GM08714 (cell line): ENCODE data around the gene NBDY.
A peak's percentile ranks its signal among the peaks of the same experiment; 100 is the strongest.
"Not testable (repeated sequence)": the region's sequence is repeated elsewhere in the genome, so short reads cannot be mapped to it uniquely, and the experiment has no call there.

Source experiments
- H3K4me3 ChIP-seq: fragments of 200-500 bp; sonication (Bioruptor generic); 2 replicates; pipeline ENCODE4 v1.5.1; 2014; ENCODE audit warnings: mild to moderate bottlenecking, low read length, inconsistent platforms
- ZNF274 ChIP-seq: IDR thresholded peaks from 2 replicates; pipeline ENCODE4 v1.6.1; 2012; ENCODE audit warnings: mild to moderate bottlenecking, low read depth, low read length

Gene NBDY

DNA sequence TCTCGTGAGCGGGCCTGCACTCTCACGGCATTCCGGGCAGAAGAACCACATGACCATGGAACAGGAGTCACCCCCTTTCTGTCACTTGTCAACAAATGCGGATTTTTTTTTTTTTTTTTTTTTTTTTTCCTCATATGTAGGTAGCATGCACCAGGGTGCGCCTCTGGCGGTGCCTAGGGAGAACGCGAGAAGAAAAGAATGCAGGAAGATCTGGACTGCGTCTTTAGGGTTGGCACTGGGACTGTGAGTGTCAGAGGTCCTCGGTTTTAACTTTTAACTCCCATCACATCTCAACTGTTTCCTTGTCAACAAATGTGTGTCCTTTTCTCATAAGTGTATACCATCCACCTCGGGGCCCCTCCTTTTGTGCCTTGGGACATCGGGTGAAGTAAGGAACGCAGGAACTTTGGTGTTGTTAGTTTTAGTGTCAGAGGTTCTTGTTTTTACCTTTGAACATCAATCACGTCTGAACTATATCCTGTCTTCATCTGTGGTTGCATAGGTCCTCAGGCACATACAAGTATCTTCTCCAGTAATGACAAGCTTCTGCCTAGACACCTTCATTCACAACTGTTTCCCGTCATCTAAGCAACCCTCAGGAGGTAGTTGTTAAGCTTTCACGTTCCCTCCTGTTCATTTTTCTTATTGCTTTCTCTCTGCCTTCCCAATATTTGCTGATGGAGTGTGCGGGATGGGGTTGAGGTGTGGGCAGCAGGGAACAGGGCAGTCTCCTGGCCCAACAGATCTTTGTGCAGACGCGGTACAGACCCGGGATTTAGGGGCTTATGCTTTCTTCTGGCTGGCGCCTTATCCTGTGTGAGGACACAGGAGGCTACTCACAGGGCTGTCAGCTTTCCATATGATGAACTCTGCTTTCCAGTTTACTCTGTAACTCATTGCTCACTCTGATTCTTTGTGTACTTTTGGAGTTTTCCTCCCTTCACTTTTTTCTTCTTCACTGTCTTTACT, 51.9 kb downstream of the NBDY start:
- H3K4me3 ChIP-seq, result not testable (repeated sequence)

DNA sequence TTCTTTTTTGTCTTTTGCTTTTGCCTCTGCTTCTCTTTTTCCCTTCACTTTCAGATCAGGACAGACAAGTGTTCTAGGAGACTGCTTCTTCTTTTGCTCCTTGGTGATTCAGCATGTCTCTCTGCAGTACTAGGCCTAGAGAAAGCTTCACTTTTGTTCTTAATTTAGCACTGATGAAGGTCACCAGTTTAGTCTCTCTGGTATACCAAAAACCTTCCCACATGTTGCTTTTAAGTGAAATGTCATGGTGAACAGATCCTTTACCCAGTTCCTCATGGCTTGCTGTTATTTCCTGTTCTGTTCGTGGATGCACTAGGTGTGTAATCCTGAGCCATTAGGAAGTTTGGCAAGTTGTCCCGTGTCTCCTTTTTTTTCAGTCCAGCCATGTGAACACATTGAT, 53.3 kb downstream of the NBDY start:
- H3K4me3 ChIP-seq, result no peak overlapping the region
- no peak for TF ChIP-seq ZNF274

DNA sequence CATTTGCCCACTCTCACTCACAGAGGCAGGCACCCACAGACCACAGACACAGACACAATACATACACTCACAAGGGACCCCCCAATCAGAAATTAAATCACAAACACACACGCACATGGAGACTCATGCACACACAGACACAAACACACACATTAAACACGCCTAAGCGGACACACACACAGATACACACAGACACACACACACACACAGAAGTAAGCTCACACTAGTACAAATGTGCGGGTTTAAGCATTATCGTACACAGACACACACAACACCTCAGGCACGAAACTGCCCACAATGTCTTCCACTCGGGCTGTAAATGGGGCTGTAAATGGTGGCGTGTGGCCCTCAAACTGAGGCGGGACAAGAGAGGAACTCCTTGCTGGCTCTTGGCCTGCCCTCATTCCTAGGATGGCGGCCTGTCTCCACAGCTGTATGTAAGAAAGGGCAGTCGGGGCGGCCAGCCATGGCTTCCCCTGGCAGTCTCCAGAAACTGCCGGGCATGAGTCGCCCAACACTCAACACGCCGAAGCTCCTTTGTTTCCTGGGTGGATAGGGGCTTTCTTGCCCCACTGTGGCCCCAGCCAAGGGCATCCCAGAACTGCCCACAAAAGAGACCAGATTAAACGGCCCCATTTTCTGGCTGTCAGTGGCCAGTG, 53.9 kb downstream of the NBDY start:
- TF ChIP-seq ZNF274, result no peak
- H3K4me3 ChIP-seq, result peak overlapping the region; percentile 33; the same call in 1 of the 2 replicates

DNA sequence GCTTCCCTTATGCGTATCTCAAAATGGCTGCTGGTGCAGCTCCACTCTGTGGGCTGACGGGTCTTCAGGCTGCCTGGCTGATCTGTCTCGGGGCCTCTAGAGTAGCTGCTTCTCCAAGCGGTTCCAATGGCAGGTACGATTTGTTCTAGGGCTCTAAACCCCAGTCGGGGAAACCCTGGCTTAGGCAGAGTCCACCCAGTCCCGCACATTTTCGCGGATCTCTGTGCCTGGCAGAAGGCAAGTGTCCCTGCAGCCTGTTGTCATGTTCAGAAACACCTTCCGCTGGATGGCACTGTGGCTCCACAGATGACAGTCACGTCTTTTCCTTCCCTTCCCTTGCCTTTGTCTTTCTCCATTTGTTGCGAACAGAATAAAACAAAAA, 54.4 kb downstream of the NBDY start:
- TF ChIP-seq ZNF274, result no peak
- no peak overlapping the region; the same call in 1 of the 2 replicates for H3K4me3 ChIP-seq

DNA sequence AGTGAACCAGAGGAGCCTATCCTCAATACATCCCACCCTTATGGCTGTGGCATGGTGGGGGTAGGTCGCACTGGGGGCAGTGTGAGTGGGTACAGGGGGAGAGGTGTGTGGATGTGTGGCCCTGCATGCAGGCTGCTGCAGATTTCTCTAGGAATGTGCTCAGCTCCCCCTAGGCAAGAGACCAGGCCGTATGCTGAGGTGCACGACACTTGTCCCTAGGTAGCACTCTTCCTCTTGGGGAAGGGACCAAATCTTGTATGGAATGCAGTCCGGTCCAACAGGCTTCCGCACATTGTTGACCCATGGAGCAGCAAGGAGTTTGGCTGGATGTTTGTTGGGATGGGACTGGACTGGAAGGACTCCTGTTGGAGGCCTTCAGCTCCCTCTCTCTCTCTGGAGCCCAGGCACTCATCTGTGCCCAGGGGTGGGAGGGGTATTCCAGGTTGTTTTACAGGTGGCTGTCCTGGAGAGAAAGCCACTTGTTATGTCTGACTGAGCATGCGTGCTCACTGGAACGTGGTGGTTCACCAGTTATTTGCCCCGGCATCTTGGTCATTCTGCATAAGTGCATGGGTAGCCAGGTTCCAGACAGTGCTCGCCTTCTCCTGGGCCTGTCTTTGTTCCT, 55.1 kb downstream of the NBDY start:
- TF ChIP-seq ZNF274, result no peak
- no peak overlapping the region for H3K4me3 ChIP-seq

DNA sequence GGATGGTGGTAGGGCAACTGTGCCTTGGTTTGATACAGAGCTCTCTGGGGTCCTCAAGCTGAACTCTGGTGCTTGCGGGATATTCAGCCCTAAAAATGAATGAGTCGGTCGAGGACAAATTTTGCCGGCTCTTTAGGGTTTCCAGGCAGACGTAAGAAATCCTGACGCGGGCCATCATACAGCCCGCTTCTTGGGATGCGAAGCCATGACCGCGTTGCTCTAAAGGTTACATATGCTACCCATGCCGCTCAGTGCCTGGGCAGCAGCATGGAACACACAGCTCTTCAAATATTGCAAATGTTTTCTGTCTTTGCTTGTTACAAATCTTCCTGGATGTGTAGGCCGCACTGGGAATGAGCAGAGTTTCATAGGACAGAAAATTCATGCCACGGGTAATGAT, 55.6 kb downstream of the NBDY start:
- TF ChIP-seq ZNF274, result no peak
- no peak overlapping the region for H3K4me3 ChIP-seq

DNA sequence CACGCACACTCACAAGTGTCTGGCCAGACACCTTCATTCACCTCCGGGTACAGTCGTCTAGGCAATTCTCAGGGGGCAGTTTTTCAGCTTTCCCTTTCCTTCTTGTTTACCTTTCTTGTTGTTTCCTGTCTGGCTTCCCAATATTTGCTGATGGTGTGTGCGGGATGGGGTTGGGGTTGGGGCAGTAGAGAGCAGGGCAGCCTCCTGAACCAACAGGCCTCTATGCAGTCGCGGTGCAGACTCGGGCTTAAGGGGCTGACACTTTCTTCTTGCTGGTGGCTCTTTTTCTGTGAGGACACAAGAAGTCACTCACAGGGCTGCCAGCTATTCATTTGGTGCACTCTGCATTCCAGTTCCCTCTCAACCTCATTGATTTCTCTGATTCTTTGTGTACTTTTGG, 56.4 kb downstream of the NBDY start:
- no peak for TF ChIP-seq ZNF274

DNA sequence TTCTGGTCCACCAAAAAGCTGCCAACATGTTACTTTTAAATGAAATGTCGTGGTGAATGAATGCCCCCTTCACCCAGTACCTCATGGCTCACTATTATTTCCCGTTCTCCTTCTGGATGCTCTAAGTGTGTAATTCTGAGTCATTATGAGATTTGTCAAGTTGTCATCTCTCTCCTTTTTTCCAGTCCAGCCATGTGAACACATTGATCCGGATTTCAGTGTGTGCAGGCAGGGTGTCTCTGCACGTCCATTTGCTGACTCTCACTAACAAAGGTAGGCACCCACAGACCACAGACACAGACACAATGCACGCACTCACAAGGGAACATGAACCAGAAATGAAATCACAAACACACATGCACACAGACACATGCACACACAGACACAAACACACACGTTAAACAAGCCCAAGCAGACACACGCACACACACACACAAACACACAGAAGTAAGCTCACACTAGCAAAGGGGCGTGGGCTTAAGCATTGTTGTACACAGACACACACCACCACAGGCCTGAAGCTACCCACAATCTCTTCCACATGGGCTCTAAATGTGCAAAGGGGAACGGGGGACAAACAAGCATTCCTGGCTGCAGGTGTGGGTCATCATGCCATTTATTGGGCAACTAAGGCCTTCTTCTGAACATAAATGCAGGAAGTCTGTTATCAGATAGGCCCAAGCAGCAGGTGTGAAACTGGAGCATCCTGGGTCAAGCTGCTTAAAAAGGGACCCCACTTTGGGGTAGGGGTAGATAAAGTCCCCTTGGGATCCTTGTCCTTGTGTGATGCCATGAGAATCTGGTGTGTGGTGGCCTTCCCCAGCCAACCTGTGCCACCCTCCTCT, 58.1 kb downstream of the NBDY start:
- H3K4me3 ChIP-seq, result no peak overlapping the region
- TF ChIP-seq ZNF274, result no peak

More for the DNA sequence above, 56.4 kb downstream of the NBDY start:
- H3K4me3 ChIP-seq, result no peak overlapping the region

DNA sequence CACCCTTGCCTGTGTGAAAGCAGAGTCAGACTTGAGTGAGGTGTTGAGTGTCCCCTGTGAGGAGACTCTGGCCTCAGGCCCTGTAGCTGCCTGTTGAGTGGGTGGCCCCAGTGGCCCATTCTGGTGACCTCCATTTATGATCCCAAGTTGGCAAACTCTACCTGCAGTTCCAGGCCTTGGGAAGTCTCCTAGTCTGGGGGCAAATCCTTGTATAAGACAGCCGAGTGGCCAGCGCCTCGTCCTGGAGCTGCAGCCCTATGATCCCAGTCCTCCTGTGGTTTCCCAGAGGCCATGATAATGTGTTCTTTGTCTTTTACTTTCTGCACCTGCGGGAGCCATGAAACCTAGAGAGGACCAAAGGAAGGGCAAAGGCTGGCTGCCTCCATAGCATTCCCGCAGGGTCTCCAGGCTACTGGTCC, 58.7 kb downstream of the NBDY start:
- no peak for TF ChIP-seq ZNF274
- H3K4me3 ChIP-seq, result no peak overlapping the region

DNA sequence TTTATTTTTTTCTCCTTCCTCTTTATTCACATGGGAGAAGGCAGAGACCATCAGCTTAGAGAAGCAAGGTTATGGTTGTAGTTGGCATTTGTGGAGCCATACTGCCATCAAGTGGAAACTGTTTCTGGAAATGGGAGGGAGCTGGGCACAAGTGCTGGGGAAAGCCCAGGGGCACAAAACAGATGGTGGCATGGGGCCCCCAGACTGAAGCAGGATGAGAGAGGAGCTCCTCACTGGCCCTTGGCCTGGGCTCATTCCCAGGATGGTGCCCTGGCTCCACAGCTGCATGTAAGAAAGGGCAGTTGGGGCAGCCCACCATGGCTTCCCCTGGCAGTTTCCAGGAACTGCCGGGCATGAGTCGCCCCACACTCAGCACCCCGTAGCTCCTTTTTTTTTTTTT, 59.2 kb downstream of the NBDY start:
- peak overlapping the region; percentile 14; the same call in 1 of the 2 replicates for H3K4me3 ChIP-seq
- TF ChIP-seq ZNF274, result no peak

DNA sequence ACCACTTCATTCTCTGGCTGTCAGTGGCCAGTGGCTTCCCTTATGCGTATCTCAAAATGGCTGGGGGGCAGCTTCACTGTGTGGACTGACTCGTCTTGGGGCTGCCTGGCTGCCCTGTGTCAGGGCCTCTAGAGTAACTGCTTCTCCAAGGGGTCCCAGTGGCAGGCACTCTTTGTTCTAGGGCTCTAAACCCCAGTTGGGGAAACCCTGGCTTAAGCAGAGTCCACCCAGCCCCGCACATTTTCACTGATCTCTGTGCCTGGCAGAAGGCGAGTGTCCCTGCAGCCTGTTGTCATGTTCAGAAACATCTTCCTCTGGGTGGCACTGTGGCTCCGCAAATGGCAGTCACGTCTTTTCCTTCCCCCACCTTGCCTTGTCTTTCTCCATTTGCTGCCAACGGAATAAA, 59.7 kb downstream of the NBDY start:
- TF ChIP-seq ZNF274, result no peak
- peak overlapping the region; percentile 14; the same call in 1 of the 2 replicates for H3K4me3 ChIP-seq

DNA sequence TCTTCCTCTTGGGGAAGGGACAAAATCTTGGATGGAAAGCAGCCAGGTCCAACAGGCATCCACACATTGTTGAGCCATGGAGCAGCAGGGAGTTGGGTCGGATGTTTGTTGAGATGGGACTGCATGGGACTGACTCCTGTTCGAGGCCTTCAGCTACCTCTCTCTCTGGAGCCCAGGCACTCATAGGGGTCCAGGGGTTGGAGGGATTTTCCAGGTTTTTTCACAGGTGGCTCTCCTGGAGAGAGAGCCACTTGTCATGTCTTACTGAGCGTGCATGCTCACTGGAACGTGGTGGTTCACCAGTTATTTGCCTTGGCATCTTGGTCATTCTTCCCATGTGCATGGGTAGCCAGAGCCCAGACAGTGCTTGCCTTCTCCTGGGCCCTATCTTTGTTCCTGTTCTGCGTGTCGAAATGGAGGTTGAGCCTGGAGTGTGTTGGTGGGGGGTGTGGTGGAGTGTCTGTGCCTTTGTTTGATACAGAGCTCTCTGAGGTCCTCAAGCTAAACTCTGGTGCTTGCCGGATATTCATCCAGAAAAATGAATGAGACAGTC, 60.6 kb downstream of the NBDY start:
- H3K4me3 ChIP-seq, result no peak overlapping the region
- no peak for TF ChIP-seq ZNF274

DNA sequence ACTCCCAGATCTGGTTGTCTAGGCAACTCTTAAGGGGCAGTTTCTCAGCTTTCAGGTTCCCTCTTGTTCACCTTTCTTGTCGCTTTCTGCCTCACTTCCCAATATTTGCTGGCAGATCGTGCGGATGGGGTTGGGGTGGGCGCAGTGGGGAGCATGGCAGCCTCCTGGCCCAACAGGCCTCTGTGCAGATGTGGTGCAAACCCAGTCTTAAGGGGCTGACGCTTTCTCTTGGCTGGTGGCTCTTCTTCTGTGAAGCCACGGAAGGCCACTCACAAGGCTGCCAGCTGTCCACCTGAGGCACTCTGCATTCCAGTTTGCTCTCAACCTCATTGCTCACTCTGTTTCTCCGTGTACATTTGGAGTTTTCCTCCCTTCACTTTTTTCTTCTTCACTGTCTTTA, 61.7 kb downstream of the NBDY start:
- TF ChIP-seq ZNF274, result no peak

More for the DNA sequence above, 61.7 kb downstream of the NBDY start:
- no peak overlapping the region for H3K4me3 ChIP-seq
